HepG2 (cell line): ENCODE results near the gene AFAP1. TPM values are rescaled to one million over a fixed set of nuclear protein-coding genes. Genes with fewer than 3 reads are reported as not detected.

ENCODE experiments used
- ATAC-seq: fragments of 200-7000 bp; cut with Tn5 transposase; 3 replicates; pipeline ENCODE4 v1.9.1; 2020; ENCODE audit warnings: mild to moderate bottlenecking, moderate library complexity
- BruUV-seq: library from RNA; stranded (reverse); fragments of 400-500 nt; replicated peaks from 2 replicates; lab custom pipeline; 2021; lab: Mats Ljungman, UMichigan
- CTCF ChIA-PET: fragments of 300-600 bp; formaldehyde crosslinking; extraction: SDS; loops from one replicate; lab custom pipeline; 2021; ENCODE audit warnings: low total read pairs, inconsistent platforms, low intra/inter-chr PET ratio; lab: Yijun Ruan, JAX
- POLR2A ChIA-PET: fragments of 350-600 bp; sonication (Branson Sonifier 250); formaldehyde crosslinking; loops from one replicate; lab custom pipeline; 2020; ENCODE audit warnings: antibody characterized with exemption, inconsistent platforms; lab: Yijun Ruan, JAX
- DNase-seq: peaks from one replicate; pipeline ENCODE4 v3.0.0-alpha.2; 2015; ENCODE audit warnings: low spot score
- FAIRE-seq: peaks from 3 replicates; lab custom pipeline; 2011; peaks lifted over from hg19 to GRCh38; lab: Jason Lieb, UNC
- H2AFZ ChIP-seq: one replicate; pipeline ENCODE4 v1.6.1; 2011; ENCODE audit warnings: low read length, inconsistent platforms
- H3K27ac ChIP-seq: fragments of 300-600 bp; 3 replicates; pipeline ENCODE4 v1.8.0; 2011; ENCODE audit warnings: mixed run types, mild to moderate bottlenecking, mixed read lengths, low read length, inconsistent platforms; ENCODE audit not compliant: insufficient read depth; ENCODE audit errors: extremely low read length
- H3K27me3 ChIP-seq, 2 experiments: fragments of 200-600 bp in 1 of 2; 2 replicates in 1 of 2; 3 replicates in 1 of 2; pipeline versions ENCODE4 v1.6.0 to v1.8.0; 2011; ENCODE audit warnings: low read length in 2 of 2, mild to moderate bottlenecking in 2 of 2, moderate library complexity in 2 of 2, inconsistent platforms in 1 of 2; ENCODE audit not compliant: insufficient read depth in 2 of 2, control insufficient read depth in 1 of 2
- H3K36me3 ChIP-seq, 2 experiments: fragments of 200-600 bp in 1 of 2; replicated peaks in 1 of 2; 2 replicates in 1 of 2; 3 replicates in 1 of 2; pipeline versions ENCODE4 v1.5.1 to v1.8.0; 2011; ENCODE audit warnings: low read length in 2 of 2, inconsistent platforms in 1 of 2; ENCODE audit not compliant: insufficient read depth in 2 of 2, control insufficient read depth in 1 of 2
- H3K4me1 ChIP-seq: 2 replicates; pipeline ENCODE4 v1.5.1; 2012; ENCODE audit warnings: low read length, inconsistent platforms; ENCODE audit not compliant: insufficient read depth
- H3K4me2 ChIP-seq: 2 replicates; pipeline ENCODE4 v1.6.0; 2011; ENCODE audit warnings: low read depth, low read length, inconsistent platforms
- H3K4me3 ChIP-seq, 3 experiments: fragments of 200-600 bp in 1 of 3; sonication (generic), shearing (Covaris generic) in 1 of 3; replicated peaks in 1 of 3; 2 replicates each; pipeline ENCODE4 v1.5.1; 2011 to 2016; ENCODE audit warnings: low read length in 3 of 3, inconsistent platforms in 2 of 3, low read depth in 2 of 3, mild to moderate bottlenecking in 2 of 3, control low read depth in 1 of 3, mixed read lengths in 1 of 3; ENCODE audit not compliant: insufficient read depth in 1 of 3
- H3K79me2 ChIP-seq: one replicate; pipeline ENCODE4 v1.6.1; 2011; ENCODE audit warnings: low read length, inconsistent platforms; ENCODE audit not compliant: insufficient read depth
- H3K9ac ChIP-seq: 2 replicates; pipeline ENCODE4 v1.6.0; 2011; ENCODE audit warnings: mild to moderate bottlenecking, low read depth, low read length, inconsistent platforms; ENCODE audit not compliant: insufficient read depth
- H3K9me3 ChIP-seq: 2 replicates; pipeline ENCODE4 v1.5.1; 2012; ENCODE audit warnings: mild to moderate bottlenecking, low read length
- H4K20me1 ChIP-seq: 2 replicates; pipeline ENCODE4 v1.6.0; 2011; ENCODE audit warnings: inconsistent platforms, mild to moderate bottlenecking, low read length, moderate library complexity; ENCODE audit not compliant: insufficient read depth
- HNF1B ChIP-seq: sonication (generic); formaldehyde crosslinking; IDR thresholded peaks from 2 replicates; pipeline ENCODE4 v1.5.1; 2020; ENCODE audit warnings: mild to moderate bottlenecking, moderate library complexity, missing genetic modification reagents
- JUND ChIP-seq: sonication (generic); formaldehyde crosslinking; IDR thresholded peaks from 2 replicates; pipeline ENCODE4 v1.8.0; 2022; ENCODE audit warnings: mild to moderate bottlenecking, missing genetic modification reagents
- MED8 ChIP-seq: sonication (generic); formaldehyde crosslinking; IDR thresholded peaks from 2 replicates; pipeline ENCODE4 v1.8.1; 2023; ENCODE audit warnings: mild to moderate bottlenecking, missing genetic modification reagents; ENCODE audit not compliant: insufficient replicate concordance
- ZNF280D ChIP-seq: sonication (generic); formaldehyde crosslinking; IDR thresholded peaks from 2 replicates; pipeline ENCODE4 v1.5.1; 2020; ENCODE audit warnings: mild to moderate bottlenecking, missing genetic modification reagents
- ZNF547 ChIP-seq: sonication (generic); formaldehyde crosslinking; IDR thresholded peaks from 2 replicates; pipeline ENCODE4 v1.5.1; 2020; ENCODE audit warnings: mild to moderate bottlenecking, missing genetic modification reagents
- ZNF569 ChIP-seq: sonication (generic); formaldehyde crosslinking; IDR thresholded peaks from 2 replicates; pipeline ENCODE4 v1.5.0; 2020; ENCODE audit warnings: mild to moderate bottlenecking, missing genetic modification reagents, moderate library complexity, borderline replicate concordance
- ZNF572 ChIP-seq: sonication (generic); formaldehyde crosslinking; IDR thresholded peaks from 2 replicates; pipeline ENCODE4 v1.5.1; 2020; ENCODE audit warnings: mild to moderate bottlenecking, missing genetic modification reagents
- ZNF75D ChIP-seq: sonication (generic); formaldehyde crosslinking; IDR thresholded peaks from 2 replicates; pipeline ENCODE4 v1.8.1; 2023; ENCODE audit warnings: missing genetic modification reagents, mild to moderate bottlenecking, borderline replicate concordance
- ZNF775 ChIP-seq: sonication (generic); formaldehyde crosslinking; IDR thresholded peaks from 2 replicates; pipeline ENCODE4 v1.4.0; 2020; ENCODE audit warnings: missing genetic modification reagents, mild to moderate bottlenecking, moderate library complexity, borderline replicate concordance
- WGBS: methylation state at CpG from one replicate; pipeline ENCODE4 v1.1.6; 2017; ENCODE audit warnings: low lambda C conversion rate; 5-methylcytosine and 5-hydroxymethylcytosine counted together
- in situ Hi-C: cut with HindIII; loops from 2 replicates; pipeline ENCODE4 v1.10.0; 2017; ENCODE audit warnings: low pct_unique_long_range_greater_than_20kb; ENCODE audit not compliant: extremely low pct_ligation_motif_present
- intact Hi-C: fragments of 100-400 bp; cut with micrococcal nuclease; formaldehyde crosslinking; loops from one replicate; pipeline ENCODE4 v1.10.0; 2022; ENCODE audit not compliant: unreplicated experiment
- polyA plus RNA-seq, 8 experiments: library from polyadenylated mRNA; depleted of rRNA in 3 of 8; stranded (reverse) in 7 of 8; unstranded in 1 of 8; fragments of >200 nt; fragmentation: Illumina TruSeq in 4 of 8; extraction: Trizol in 4 of 8; gene quantifications; 2 replicates each; pipeline versions ENCODE4 v1.2.1 to v1.2.3, GENCODE V29; 2011 to 2016; ENCODE audit warnings: low read depth in 4 of 8, missing spikeins in 1 of 8, mixed read lengths in 1 of 8; ENCODE audit not compliant: insufficient read depth in 1 of 8
- total RNA-seq, 5 experiments: library from RNA; depleted of rRNA; stranded (reverse); fragments of >200 nt; fragmentation: Illumina TruSeq; extraction: Trizol; gene quantifications; 2 replicates each; pipeline ENCODE4 v1.2.3, GENCODE V29; 2016; ENCODE audit warnings: low read depth in 1 of 5

AFAP1 gene
- total and polyA plus RNA-seq, 2 of the 13 experiments (the other 11 are each of a cell fraction or from before 2014, with no cell fraction given), result 2.5 TPM

- TF ChIP-seq ZNF75D (CRISPR knock-in tag) (no peak), JUND (no peak), MED8 (CRISPR knock-in tag) (no peak), ZNF280D (CRISPR knock-in tag) (no peak), ZNF572 (CRISPR knock-in tag) (no peak), ZNF775 (CRISPR knock-in tag) (no peak), HNF1B (no peak)
- TF ChIP-seq, all 625 proteins: peak for 0
Measured at GRCh38 chr4:7792616-7793015, 147.0 kb downstream of the AFAP1 start (continued).

GRCh38 chr4:7790999-7791398 is 148.7 kb downstream of the AFAP1 start:
- H3K79me2 ChIP-seq, result no peaks in the 10 kb centered on the region
- DNase-seq (no peak), ATAC-seq (no peak), FAIRE-seq (no peak)
- POLR2A ChIA-PET, result no interaction called here
- CTCF ChIA-PET, result no interaction called here
- TF ChIP-seq ZNF547 (CRISPR knock-in tag) (no peak), ZNF569 (CRISPR knock-in tag) (no peak)
- in situ Hi-C loops, result no loop called here
- 70% methylated on average over 2 of the region's 2 CpGs for WGBS
- no peaks in the 10 kb centered on the region for H4K20me1 ChIP-seq
- no peaks in the 10 kb centered on the region for H3K9me3 ChIP-seq
- no peaks in the 10 kb centered on the region for H3K4me1 ChIP-seq
- H3K9ac ChIP-seq, result no peak overlapping the region
- H2AFZ ChIP-seq, result no peak overlapping the region
- no peaks in the 10 kb centered on the region for H3K27me3 ChIP-seq
- no peak overlapping the region for H3K27ac ChIP-seq
- BruUV-seq, result no TSS peak
- H3K4me3 ChIP-seq, result no peak overlapping the region
- intact Hi-C loops, result no loop called here
- peaks cover 0 to 14% of the 10 kb centered on the region in 2 experiments; a peak in 2 of 5 replicates for H3K36me3 ChIP-seq
- H3K4me2 ChIP-seq, result no peak overlapping the region
